HG02943 (cell line): ENCODE measurements around the gene CCDC201.
"Not testable (repeated sequence)": the region's sequence is repeated elsewhere in the genome, so short reads cannot be mapped to it uniquely, and the experiment has no call there.

Source experiments
- ATAC-seq: cut with Tn5 transposase; IDR thresholded peaks from one replicate; pipeline ENCODE4 v1.9.1; 2021; ENCODE audit warnings: mild to moderate bottlenecking, low read depth, moderate library complexity; ENCODE audit not compliant: unreplicated experiment

The CCDC201 gene

GRCh38 chr7:45878457-45879144 lies 5.7 kb upstream of the CCDC201 start:
- ATAC-seq, result no peak

GRCh38 chr7:45876519-45876918 lies 3.6 kb upstream of the CCDC201 start:
- ATAC-seq, result no peak

DNA sequence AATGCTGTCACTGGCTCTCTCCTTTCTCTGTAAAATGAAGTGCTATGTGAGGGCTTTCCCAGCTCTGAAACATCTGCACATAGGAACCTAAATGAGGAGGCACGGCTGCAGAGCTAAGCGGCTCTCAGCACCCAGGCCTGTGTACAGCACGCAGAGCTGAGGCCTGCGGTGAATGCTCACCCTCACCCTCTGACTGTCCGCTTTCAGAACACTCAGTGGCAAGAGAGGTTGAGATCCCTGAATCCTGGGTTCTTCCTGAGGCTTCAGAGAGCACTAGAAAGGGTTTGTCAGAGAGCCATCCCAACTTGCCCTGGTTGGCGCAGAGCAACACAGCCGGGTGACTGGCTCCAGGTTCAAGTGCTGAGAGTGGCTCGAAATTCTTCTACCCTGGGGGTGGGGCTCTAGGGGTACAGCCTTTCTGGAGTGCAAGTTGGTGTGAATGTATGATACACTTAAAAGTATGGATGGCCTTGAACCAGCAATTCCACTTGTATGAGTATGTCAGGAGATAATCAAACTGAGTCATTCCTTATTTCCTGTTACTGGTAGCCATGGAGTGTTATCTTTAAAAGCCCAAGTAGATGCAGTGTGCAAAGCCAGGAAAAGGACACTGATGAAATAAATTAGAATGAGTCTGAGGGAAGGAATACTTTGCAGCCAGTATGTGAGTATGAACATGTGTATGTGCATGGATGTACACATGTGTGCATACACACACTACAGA lies 1.7 kb upstream of the CCDC201 start:
- no peak for ATAC-seq

- no peak for ATAC-seq
Measured at GRCh38 chr7:45873355-45873754, 473 bp upstream of the CCDC201 start.

- no peak for ATAC-seq
Measured at GRCh38 chr7:45872116-45873034, 507 bp downstream of the CCDC201 start.

DNA sequence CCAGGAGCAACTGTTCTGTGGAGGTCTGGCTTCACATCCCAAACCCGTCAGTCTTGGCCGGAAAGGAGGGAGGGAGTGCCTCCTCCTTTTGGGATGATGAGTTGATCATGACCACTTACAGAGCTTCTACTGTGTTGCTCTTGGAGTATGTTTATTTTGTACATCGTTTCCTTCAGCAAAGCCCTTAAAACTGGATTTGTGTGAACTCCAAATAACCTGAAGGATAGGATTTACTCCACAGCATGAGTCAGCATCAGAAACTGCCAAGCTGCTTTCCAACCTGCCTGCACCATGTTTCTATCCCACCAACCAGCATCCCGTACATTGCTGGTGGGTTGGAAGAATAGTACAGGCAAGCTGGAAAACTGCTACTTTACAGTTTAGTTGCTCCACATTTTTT lies 3.5 kb downstream of the CCDC201 start:
- ATAC-seq, result no peak

DNA sequence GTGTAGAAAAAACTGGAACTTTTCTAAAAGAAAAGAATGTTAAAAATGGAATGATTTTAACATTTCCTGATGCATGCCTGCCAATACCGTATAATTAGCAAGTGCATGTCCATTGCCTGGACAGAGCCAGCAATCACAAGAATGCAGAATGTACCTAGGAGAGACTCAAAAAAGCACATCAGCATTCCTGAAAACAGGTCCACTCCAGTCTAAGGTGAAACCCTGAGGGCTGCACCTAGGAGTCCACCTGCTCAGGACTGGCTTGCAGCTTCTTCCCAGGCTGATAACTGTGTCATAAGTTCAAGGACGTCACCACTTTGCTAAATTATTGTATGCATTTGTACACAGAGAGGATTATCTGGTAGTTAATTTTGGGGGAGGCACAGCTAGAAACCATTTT lies 5.4 kb downstream of the CCDC201 start:
- no peak for ATAC-seq

- no peak for ATAC-seq
Measured at GRCh38 chr7:45865594-45866410, 7.1 kb downstream of the CCDC201 start.

- ATAC-seq, result no peak
Measured at GRCh38 chr7:45863715-45864114, 9.2 kb downstream of the CCDC201 start.

- ATAC-seq, result not testable (repeated sequence)
Measured at GRCh38 chr7:45856888-45857287, 16.0 kb downstream of the CCDC201 start.

GRCh38 chr7:45855680-45856079 lies 17.2 kb downstream of the CCDC201 start:
- not testable (repeated sequence) for ATAC-seq

DNA sequence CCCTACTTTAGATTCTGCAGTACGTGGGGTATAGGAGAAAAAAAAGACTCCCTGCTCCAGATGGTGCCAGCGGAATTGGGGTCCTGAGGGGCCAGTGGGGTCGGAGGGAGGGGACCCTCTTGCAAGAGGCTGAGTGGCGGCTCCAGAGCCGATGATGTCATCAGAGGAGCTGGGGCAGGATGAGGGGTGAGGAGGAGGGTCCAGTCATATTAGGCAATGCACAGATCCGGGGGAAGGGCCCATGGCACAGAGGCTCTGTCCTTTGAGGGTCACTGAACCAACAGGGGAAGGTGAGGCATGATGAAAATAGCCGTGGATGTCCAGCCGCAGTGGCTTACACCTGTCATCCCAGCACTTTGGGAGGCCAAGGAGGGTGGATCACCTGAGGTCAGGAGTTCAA lies 19.4 kb downstream of the CCDC201 start:
- not testable (repeated sequence) for ATAC-seq

- ATAC-seq, result not testable (repeated sequence)
Measured at GRCh38 chr7:45852984-45853383, 19.9 kb downstream of the CCDC201 start.

DNA sequence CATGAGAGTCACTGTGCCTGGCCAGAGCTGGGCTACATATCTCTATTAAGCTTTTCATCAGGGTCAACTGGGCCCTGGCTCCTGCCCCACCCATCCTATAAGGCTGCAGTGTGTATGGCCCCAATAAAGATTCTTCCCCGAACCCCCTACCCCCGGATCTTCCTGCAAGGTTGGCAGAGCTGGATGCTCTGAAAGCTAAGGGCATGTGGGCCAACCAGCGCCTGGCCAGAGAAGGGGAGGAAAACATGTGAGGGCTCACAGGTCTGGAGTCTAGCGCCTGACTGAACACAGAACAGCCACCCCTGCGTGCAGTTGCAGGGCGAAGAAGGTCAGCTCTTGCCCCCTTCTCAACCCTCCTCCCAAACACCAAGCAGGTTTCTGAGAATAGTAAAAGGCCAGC lies 24.1 kb downstream of the CCDC201 start:
- not testable (repeated sequence) for ATAC-seq

DNA sequence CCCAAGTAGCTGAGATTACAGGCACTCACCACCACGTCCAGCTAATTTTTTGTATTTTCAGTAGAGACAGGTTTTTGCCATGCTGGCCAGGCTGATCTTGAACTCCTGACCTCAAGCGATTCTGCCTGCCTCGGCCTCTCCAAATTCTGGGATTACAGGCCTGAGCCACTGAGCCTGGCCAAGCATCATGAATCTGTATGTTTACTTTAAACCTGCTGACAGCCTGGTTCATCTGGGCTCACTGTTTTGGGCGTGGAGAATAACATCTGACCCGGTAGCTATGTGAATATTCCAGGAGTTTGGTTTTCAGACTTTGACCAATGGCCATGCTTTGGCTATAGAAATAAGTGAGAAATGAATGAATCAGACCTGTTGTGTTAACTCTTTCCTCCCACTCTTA lies 26.3 kb downstream of the CCDC201 start:
- not testable (repeated sequence) for ATAC-seq

DNA sequence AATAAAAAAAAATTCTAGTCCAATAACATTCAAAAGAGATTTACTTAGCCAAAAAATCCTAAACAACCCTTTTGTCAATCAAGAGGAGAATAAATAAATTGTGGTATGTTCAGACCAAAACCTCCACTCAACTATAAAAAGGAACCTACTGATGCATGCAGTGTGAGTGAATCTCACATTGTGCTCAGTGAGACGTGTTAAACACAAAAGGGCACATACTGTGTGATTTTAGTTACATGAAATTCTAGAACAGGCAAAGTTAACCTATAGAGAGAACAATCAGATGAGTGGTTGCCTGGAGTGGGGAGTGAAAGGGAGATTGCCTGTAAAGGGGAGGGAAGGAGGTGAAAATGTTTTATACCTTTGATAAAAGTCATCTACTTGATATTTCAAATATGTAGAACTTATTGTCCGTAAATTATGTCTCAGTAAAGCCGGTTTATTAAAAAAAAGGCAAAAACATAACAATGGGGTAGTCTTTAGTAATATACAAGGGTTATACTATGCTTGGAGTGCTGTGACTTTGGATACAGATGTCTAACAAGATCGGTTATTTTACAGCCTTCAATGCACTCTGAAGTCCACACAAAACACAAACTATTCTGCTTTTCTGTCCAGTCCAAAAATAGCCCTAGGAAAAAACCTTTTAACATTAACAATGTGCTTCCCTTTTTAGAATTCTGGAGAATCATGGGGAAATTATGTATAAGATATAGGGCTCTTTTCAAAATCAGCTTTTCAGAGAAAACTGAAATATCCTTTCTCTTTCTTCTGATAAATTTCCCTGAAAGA lies 30.8 kb downstream of the CCDC201 start:
- not testable (repeated sequence) for ATAC-seq

DNA sequence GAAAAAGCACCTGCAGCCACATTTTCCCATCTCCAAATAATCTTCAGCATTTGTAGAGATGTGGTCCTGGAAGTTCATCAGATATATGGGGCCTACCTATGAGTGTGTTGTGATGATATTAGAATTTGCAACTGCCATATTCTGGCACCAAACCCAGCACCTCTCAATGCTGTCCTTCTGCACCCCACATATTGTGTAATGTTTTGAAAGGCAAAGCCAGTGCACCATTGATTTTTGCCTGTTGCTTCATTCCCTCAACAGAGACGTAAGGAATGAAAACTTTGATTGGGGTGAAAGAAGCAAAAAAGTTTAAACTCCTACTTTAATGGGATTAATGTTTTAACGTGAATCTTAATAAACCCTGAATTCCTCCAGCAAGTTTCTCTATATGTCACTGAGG lies 34.0 kb downstream of the CCDC201 start:
- ATAC-seq, result not testable (repeated sequence)

DNA sequence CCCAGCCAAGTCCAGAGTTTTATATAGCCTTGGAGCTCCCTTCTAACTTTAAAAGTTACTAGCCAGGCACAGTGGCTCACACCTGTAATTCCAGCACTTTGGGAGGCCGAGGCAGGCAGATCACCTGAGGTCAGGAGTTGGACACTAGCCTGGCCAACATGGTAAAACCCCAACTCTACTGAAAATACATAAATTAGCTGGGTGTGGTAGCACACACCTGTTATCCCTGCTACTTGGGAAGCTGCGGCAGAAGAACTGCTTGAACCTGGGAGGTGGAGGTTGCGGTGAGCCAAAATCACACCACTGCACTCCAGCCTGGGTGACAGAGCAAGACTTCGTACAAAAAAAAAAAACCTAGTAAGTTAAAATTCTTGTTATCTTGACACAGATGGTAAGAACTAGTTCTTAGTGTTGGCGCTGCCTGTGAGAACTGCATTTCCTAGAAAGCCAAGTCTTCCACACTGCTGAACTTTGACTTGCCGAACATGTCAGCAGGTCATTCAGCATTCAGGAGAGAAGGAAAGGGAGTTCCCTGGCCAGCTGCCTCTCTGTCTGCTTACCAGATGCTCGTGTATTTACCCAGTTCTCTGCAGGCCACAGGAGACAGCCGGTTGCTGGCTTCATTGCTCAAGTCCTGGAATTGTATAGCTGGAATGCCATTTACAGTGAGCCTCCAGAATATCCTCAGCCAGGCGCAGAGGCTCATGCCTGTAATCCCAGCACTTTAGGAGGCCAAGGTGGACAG lies 40.3 kb downstream of the CCDC201 start:
- ATAC-seq, result not testable (repeated sequence)

- ATAC-seq, result not testable (repeated sequence)
Measured at GRCh38 chr7:45829846-45830245, 43.0 kb downstream of the CCDC201 start.
